Measurements from ENCODE around the gene TSSK6.

The TSSK6 gene

DNA sequence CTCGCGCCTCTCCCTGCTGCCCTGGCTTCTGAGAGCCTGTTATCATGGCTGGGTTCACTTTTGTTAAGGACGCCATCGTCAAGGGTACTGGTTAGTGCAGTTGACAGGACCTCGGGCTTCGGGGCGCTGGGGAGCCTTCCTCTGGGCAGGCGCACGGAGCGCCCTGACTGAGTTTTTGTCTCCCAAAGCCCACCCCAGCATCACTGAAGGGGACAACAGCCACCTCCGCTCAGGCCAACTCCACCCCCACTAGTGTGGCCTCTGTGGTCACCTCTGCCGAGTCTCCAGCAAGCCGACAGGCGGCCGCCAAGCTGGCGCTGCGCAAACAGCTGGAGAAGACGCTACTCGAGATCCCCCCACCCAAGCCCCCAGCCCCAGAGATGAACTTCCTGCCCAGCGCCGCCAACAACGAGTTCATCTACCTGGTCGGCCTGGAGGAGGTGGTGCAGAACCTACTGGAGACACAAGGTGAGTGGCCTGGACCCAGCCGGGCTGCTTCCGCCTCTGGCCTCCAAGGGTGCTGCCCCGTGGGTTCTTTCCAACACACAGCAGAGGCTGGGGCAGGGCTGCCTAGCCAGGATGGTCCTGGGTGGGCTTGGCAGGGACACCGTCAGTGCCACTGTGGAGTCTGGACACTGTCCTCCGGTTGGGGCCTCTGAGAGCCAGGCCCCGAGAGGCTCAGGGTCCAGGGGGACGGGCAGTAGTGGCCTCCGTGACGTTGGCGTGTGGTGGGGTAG lies 16.9 kb downstream of the TSSK6 start:
- H3K4me3 ChIP-seq (replicated peaks; ENCODE audit: low read depth, low read length), result no peak overlapping the region
- DNase-seq (ENCODE audit: low read depth), result no peak
- TF ChIP-seq, protein P1, sequence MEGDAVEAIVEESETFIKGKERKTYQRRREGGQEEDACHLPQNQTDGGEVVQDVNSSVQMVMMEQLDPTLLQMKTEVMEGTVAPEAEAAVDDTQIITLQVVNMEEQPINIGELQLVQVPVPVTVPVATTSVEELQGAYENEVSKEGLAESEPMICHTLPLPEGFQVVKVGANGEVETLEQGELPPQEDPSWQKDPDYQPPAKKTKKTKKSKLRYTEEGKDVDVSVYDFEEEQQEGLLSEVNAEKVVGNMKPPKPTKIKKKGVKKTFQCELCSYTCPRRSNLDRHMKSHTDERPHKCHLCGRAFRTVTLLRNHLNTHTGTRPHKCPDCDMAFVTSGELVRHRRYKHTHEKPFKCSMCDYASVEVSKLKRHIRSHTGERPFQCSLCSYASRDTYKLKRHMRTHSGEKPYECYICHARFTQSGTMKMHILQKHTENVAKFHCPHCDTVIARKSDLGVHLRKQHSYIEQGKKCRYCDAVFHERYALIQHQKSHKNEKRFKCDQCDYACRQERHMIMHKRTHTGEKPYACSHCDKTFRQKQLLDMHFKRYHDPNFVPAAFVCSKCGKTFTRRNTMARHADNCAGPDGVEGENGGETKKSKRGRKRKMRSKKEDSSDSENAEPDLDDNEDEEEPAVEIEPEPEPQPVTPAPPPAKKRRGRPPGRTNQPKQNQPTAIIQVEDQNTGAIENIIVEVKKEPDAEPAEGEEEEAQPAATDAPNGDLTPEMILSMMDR (IDR thresholded peaks at IDR 0.05; ENCODE audit: low read length, missing control alignments), result no peak

- no peak for DNase-seq (ENCODE audit: low read depth)
- no peak overlapping the region for H3K4me3 ChIP-seq (replicated peaks; ENCODE audit: low read depth, low read length)
- TF ChIP-seq, protein P1 (IDR thresholded peaks at IDR 0.05; ENCODE audit: low read length, missing control alignments), result no peak
Observed at GRCh38 chr19:19495614-19496603, 19.4 kb downstream of the TSSK6 start.

- TF ChIP-seq, protein P1 (IDR thresholded peaks at IDR 0.05; ENCODE audit: low read length, missing control alignments), result no peak
- no peak for DNase-seq (ENCODE audit: low read depth)
- H3K4me3 ChIP-seq (replicated peaks; ENCODE audit: low read depth, low read length), result no peak overlapping the region
Observed at GRCh38 chr19:19493841-19494546, 21.4 kb downstream of the TSSK6 start.

- TF ChIP-seq, protein P1 (IDR thresholded peaks at IDR 0.05; ENCODE audit: low read length, missing control alignments), result no peak
Observed at GRCh38 chr19:19492026-19492610, 23.2 kb downstream of the TSSK6 start.

DNA sequence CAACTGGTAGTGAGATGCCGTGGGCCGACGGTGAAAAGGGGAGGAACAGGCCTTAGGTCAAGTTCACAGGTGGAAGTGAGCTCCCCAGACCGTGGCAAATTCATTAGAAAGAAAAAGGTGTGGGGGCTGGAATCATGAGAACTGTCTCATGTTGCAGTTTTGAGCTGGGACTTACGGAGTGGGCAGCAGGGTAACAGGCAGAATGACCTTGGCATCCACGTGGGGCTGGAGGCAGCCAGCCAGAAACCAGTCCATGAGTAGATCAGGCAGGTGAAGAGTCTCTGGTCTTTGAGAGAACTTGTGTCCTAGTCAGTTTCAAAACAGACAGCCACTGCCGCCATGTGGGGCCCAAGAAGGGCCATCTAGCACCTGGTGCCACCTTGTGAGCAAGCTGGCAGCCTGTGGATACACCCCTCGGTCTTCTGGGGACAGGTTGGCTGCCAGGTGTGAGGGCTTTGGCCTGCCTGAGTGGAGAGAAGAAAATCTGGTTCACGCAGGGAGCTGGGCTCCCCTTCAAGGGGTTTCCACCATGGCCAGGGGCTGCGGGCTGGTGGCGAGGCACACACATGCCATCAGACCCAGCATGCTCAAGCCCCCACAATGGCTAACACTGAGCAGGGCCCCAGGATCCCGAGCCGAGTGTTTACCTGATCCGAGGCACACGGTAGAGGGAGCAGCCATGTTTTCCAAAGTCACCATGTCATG lies 23.9 kb downstream of the TSSK6 start:
- no peak for DNase-seq (ENCODE audit: low read depth)
- TF ChIP-seq, protein P1 (IDR thresholded peaks at IDR 0.05; ENCODE audit: low read length, missing control alignments), result no peak
- no peak overlapping the region for H3K4me3 ChIP-seq (replicated peaks; ENCODE audit: low read depth, low read length)

More at GRCh38 chr19:19492026-19492610, 23.2 kb downstream of the TSSK6 start:
- H3K4me3 ChIP-seq (replicated peaks; ENCODE audit: low read depth, low read length), result no peak overlapping the region
- no peak for DNase-seq (ENCODE audit: low read depth)
